ENCODE data around the gene HSPA9.
"Not testable (repeated sequence)": the region's sequence is repeated elsewhere in the genome, so short reads cannot be mapped to it uniquely, and the experiment has no call there.

Gene HSPA9

GRCh38 chr5:138528744-138529469, 46.3 kb downstream of the HSPA9 start:
- DNase-seq: no peak

GRCh38 chr5:138528208-138528607, 47.0 kb downstream of the HSPA9 start:
- DNase-seq: no peak

GRCh38 chr5:138527170-138527569, 48.0 kb downstream of the HSPA9 start:
- DNase-seq: no peak

DNA sequence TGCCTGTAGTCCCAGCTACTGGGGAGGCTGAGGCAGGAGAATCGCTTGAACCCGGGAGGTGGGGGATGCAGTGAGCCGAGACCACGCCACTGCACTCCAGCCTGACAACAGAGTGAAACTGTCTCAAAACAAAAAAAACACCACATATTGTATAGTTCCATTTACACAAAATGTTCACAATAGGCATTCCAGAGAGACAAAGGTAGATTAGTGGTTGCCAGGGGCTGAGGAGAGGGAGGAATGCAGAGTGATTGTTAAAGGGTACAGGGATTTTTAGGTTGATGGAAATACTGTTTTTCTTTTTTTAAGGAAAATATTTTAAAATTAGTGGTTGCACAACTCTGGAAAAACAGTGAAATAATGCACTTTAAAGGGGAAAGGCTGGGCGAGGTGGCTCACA, 51.8 kb downstream of the HSPA9 start:
- DNase-seq: no peak

GRCh38 chr5:138520971-138521370, 54.2 kb downstream of the HSPA9 start:
- no peak for DNase-seq

DNA sequence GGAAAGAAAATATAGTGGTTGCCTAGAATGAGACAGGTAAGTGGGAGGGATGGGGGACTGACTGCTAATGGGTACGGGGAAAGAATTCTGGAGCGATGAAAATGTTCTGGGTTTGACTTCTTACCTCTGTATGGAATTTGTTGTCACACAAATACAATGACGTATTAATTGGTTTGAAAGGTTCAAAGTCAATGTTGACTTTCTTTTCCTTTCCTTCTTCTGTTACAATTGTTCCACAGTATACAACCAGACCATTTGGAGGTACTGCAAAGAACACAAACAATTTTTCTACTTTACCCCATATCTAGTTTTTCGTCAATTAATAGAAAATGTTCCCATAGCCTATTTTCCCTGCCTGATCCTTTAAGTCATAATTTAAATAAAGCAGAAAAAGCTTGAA, 57.8 kb downstream of the HSPA9 start:
- DNase-seq: no peak

- no peak for DNase-seq
Observed at GRCh38 chr5:138515556-138516245, 59.5 kb downstream of the HSPA9 start.

DNA sequence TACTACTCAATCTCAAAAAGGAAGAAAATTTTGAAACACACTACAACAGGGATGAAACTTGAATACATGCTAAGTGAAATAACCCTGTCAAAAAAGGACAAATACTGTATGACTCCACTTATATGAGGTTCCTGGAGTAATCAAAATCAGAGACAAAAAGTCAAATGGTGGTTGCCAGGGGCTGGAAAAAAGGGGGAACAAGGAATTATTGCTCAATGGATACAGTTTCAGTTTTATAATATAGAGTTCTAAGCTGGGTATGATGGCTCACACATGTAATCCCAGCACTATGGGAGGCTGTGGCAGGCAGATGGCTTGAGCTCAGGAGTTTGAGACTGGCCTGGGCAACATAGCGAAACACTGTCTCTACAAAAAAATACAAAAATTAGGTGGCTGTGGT, 61.2 kb downstream of the HSPA9 start:
- no peak for DNase-seq

GRCh38 chr5:138508958-138509357, 66.2 kb downstream of the HSPA9 start:
- DNase-seq: no peak

DNA sequence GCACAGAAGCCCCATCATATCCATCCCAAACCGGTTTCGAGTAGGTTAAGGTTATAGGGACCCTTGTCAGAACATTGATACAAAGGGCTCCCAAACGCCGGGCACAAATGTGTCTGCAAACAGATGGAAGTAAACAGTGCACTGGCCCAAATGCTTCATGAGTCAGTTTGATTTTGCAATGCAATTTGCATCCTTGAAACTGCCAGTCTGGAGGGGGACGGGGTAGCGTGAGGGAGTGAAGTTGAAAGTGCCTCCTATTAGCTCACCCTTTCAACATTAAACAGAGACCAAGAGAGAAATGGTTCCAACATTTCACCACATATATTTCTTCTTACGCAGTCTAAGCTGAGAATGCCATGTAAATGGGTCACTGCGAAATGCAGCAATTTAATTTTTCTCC, 67.7 kb downstream of the HSPA9 start:
- DNase-seq: not testable (repeated sequence)

DNA sequence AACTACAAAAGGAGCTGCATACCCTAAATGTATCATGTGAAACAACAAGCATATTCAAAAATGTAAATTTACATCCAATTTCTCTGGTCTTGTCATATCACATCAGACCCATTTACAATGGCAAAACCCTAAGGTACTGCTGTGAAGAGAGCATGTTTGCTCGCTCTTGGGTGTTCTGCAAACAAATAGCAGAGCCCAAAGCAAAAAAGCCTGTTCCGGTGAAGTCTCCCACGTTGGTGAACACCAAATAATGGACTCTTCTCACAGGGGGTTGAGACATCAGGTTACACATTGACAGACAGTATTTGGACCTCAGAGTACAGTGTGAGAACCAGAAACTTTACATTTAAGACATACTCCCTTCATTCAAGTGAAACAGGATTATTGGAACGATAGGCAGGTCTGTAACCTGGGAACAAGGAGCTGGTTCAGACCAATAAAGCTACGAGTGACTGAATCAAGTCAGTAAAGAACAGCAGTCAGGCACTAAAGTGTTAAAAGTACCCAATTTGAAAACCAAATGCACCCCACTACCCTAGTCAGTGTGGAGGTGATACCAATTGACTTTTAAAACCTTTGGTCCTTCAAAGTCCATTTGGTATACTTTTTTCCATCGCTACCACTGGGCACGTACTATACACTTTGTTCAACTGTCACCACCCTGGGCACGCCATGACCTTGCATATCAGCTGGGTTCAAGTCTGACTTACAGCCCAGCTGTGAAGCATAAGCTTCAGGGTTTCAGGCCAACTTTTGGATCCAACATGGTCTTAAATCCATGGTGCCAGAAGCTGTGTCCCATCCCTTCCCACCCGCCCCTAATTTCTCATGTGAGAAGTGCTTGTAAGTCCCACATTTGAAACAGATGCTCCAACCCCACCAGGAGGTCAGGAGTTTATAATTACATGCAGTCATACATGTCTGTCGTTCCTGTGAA, 68.6 kb downstream of the HSPA9 start:
- DNase-seq: no peak

GRCh38 chr5:138504799-138505198, 70.4 kb downstream of the HSPA9 start:
- no peak for DNase-seq
